HG03432 (cell line): ENCODE measurements around the gene RCOR3.
"Not testable (repeated sequence)": the region's sequence is repeated elsewhere in the genome, so short reads cannot be mapped to it uniquely, and the experiment has no call there.

Experiments
- ATAC-seq: cut with Tn5 transposase; IDR thresholded peaks from one replicate; pipeline ENCODE4 v1.9.1; 2021; ENCODE audit warnings: mild to moderate bottlenecking, moderate library complexity; ENCODE audit not compliant: unreplicated experiment

The RCOR3 gene

DNA sequence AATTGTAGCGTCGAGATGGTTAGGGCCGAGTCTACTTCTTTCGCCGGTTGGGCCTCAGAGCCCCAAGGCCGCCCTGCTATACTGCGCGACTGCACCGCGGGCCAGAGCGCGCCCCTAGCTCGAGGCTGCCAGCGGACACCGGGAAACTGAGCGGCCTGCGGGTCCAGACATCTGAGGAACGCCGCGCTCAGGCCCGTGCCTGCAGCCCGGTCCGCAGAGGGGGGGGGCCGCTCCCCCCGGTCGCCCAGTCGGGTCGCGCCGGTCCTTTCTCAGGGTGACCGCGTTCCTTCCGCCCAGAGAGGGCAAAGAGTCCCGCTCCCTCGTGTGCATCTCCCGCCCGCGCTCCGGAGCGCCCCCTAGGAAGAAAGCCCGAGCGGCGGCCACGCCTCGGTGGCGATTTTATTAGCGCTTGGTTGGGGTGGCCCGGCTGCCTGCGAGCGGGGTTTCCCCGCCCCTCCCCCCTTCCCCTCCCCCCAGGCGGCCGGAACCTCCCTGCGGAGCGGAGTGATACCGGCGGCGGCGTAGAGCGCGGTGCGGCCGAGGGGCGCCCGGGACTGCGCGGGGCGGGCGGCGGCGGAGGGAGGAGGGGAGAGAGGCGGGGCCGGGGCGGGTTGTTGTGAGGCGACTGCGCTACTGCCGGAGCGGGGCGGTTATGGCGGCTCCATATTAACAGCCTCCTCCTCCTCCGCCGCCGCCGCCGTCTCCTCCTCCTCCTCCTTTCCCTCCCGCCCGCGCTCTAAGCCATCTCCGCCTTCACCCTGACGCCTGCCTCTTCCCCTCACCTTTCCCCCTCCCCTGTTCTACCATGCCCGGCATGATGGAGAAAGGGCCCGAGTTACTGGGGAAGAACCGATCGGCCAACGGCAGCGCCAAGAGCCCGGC lies at the start of gene RCOR3:
RCOR3 (plus strand) TSS at position 611 of the 882 bp plus-strand sequence; CDS start at position 806, 195 bp downstream.
- peak; percentile 75 for ATAC-seq

DNA sequence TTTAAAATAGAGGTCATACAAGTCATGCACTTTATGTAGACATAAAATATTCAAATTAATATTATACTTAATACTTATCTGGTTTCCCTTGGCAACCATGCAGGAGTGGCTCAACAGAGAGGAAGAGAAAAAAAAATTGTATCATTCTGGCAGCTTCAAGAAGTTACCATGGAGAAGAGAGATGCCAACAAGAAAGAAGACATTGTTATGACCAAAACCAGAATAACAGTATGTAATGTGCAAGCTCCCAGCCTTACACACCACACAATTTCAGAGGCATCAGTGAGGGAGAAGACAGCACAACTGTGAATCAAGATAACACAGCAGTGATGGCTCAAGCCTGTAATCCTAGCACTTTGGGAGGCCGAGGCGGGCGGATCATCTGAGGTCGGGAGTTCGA lies 49.1 kb upstream of the RCOR3 start:
- no peak for ATAC-seq

DNA sequence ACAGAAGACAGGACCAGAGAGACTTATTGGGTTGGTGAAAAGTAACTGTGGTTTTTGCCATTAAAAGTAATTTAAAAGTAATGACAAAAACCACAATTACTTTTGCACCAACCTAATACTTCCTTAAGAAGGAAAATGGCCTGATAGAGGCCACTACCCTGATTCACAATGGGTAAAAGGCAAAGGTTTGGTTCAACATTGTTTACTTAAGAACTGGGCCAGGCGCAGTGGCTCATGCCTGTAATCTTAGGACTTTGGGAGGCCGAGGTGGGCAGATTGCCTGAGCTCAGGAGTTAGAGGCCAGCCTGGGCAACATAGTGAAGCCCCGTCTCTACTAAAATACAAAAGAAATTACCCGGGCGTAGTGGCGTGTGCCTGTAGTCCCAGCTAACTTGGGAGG lies 48.2 kb upstream of the RCOR3 start:
- ATAC-seq: no peak

DNA sequence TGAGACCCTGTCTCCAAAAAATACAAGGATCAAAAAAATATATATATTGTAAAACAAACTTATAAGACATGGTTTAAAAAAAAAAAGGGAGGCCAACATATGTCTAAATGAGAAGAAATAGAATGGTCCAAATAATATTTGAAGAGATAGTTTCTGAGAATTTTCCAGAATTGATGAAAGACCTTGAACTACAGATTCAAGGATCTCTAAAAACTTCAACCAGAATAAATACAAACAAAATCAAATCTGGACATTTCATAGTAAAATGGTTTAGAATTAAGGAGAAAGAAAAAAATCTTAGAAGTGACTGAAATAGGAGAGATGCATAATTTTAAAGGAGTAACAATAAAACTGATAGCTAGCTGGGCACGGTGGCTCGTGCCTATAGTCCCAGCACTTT lies 45.5 kb upstream of the RCOR3 start:
- ATAC-seq: no peak

GRCh38 chr1:211215577-211215976 lies 43.6 kb upstream of the RCOR3 start:
- no peak for ATAC-seq

DNA sequence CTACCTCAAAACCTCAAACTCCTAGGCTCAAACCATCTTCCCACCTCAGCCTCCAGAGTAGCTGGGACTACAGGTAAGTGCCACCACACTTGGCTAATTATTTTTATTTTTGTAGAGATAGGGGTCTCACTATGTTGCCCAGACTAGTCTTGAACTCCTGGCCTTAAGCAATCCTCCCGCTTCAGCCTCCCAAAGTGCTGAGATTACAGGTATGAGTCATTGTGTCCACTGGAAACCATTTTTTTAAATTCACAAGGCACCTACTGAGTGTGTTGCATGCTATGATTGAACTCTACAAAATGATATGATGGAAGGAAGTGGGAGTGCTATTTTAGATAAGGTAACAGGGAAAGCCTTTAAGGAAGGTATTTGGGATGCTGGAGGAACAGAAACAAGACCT lies 41.8 kb upstream of the RCOR3 start:
- ATAC-seq: no peak

DNA sequence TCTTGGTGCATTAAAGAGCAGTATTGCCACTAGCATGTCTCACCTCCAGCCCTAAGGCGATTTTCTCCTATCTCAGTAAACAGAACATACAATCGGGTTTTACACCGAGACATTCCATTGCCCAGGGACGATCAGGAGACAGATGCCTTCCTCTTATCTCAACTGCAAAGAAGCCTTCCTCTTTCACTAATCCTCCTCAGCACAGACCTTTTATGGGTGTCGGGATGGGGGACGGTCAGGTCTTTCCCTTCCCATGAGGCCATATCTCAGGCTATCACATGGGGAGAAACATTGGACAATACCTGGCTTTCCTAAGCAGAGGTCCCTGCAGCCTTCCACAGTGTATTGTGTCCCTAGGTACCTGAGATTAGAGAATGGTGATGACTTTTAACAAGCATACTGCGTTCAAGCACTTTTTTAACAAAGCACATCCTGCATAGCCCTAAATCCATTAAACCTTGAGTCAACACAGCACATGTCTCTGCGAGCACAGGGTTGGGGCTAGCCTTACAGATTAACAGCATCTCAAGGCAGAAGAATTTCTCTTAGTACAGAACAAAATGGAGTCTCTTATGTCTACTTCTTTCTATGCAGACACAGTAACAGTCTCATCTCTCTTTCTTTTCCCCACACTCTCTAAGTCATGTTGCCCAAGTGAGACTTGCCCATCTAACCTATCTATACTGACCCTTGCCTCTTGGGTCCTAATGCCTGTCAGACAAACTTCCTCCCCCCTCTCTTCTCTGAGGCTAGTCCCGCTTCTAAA lies 36.5 kb upstream of the RCOR3 start:
- not testable (repeated sequence) for ATAC-seq

- not testable (repeated sequence) for ATAC-seq
Measured at GRCh38 chr1:211228573-211229364, 30.4 kb upstream of the RCOR3 start.

- no peak for ATAC-seq
Measured at GRCh38 chr1:211229365-211229759, 29.8 kb upstream of the RCOR3 start.

DNA sequence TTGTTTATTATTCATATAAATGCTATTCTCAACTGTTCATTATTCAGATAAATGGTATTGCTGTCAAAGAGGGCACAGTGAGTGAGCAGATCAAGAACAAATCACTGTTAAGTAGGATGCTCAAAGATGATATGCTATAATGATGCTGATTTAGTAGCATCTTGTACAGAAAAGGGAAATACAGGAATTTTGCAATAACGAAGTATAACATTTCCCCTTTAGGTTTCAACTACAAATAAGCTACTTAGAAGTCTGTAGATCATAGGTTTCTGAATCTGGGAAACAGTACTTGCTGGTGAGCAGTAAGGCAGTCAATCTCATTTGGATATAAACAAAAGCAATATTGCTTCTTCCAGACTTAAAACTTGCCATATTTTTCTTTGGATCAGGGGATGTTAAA lies 27.3 kb upstream of the RCOR3 start:
- ATAC-seq: no peak

DNA sequence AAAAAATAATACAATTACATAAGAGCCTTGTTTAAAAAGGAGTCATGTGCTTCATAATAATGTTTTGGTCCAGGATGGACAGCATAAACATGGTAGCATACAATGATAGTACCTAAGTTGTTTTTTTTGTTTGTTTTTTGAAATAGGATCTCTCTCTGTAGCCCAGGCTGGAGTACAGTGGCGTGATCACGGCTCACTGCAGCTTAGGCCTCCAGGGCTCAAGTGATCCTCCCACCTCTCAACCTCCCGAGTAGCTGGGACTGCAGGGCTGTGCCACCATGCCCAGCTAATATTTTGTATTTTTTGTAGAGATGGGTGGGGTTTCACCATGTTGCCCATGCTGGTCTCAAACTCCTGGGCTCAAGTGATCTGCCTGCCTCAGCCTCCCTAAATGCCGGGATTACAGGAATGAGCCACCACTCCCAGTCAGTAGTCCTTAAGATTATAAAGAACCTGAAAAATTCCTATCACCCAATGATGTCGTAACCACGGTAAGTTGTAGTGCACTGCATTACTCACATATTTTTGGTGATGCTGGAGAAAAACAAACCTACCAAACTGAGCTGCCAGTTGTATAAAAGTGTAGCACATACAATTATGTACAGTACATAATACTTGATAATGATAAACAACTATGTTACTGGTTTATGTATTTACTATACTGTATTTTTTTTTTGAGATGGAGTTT lies 22.4 kb upstream of the RCOR3 start:
- ATAC-seq: no peak

DNA sequence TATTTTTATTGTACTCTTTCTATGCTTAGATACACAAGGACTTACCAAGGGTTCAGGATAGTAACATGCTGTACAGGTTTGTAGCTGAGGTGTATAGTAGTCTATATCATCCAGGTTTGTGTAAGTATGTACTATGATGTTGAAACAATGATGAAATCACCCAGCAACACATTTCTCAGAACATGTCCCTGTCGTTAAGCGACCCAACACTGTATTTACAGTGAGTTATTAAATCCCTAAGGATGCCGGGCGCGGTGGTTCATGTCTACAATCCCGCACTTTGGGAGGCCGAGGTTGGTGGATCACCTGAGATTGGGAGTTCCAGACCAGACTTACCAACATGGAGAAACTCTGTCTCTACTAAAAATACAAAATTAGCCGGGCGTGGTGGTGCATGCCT lies 21.6 kb upstream of the RCOR3 start:
- ATAC-seq: no peak

- not testable (repeated sequence) for ATAC-seq
Measured at GRCh38 chr1:211240567-211240966, 18.6 kb upstream of the RCOR3 start.

DNA sequence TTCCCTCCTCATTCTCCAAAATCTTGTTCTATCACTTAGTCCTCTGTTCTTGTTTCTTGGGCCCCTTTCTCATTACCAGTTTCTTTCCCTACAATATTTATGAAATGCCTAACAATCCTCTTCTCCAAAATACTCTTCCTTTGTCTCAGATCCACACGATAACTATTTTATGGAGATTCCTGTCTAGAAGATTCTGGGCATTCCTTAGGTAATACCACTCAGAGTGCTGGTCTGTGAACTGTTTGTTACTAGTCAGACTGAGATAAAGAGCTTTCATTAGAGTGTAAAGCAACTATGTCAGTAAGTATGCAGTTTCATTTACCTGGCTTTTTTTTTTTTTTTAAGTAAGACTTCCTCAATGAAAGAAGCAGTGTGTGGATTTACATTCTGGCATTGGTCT lies 18.1 kb upstream of the RCOR3 start:
- no peak for ATAC-seq

- ATAC-seq: not testable (repeated sequence)
Measured at GRCh38 chr1:211243639-211244038, 15.5 kb upstream of the RCOR3 start.

DNA sequence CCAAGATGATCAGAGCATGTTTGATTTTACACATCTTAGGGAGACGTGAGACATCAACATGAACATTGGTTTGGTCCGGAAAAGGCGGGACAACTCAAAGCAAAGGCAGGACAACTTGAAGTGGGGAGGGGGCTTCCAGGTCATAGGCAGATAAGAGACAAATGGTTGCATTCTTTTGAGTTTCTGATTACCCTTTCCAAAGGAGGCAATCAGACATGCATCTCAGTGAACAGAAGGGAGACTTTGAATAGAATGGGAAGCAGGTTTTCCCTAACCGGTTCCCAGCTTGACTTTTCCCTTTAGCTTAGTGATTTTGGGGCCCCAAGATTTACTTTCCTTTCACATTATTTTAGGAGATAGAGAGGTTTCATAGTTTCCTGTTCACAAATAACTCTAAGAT lies 12.6 kb upstream of the RCOR3 start:
- not testable (repeated sequence) for ATAC-seq

DNA sequence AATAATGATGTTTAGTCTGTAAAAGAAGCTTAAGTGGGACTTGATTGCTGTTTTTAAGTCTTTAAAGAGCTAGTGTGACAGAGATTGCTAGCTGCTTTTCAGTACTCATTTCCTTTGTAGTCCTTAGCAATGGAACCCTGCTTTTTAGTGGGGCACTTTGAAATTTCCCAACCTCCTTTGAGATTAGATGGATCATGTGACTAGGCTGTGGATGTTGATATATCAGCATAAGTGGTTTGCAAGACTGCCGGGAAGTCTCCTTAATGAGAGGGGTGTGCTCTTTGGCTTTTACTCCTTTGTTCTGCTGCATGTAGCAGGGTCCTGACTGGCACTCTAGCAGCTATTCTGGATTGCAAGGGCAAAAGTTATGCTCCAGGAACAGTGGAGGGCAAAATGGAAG lies 11.2 kb upstream of the RCOR3 start:
- no peak for ATAC-seq

- not testable (repeated sequence) for ATAC-seq
Measured at GRCh38 chr1:211249611-211250010, 9.6 kb upstream of the RCOR3 start.

DNA sequence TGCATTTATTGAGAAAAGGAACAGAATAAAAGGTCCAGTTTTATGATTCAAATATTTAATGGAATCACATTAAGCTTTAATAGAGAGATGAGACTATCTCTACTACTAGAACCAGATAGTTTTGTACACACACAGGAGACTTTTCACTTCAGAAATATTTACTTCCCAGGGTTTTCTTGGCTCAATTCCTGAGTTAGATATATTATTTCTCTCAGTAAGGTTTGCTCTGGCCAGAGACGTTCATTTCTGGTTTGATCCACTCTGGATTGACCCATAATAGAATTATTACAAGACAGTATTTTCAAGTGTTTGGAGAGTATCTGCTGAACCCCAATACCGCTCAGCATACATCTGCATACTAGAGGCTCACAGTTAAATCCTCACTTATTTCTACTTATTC lies 1.3 kb upstream of the RCOR3 start:
- no peak for ATAC-seq

DNA sequence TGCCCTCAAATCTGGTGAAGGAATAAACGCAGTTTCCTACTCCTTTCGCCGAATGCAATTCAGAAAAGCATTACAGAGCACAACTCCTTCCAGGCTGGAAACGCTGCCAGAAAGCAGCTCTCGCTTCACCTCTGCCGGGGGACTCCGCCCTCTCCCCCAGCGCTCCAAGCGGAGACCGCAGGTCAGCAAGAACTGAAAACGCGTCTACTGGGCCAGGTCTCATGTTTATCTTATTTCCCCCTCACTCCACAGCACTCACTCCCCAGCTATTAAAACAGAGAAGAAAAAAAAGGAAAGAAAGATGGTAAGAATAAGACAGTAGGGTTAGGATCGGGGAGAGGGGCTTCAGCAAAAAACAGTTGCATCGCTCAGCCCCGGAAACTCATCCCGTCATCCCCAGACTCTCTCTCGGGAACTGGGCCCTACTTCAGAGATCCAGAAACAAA lies 833 bp upstream of the RCOR3 start:
- peak; percentile 34 for ATAC-seq
